HG02852 (cell line): ENCODE results near the gene VAMP4.

Experiments used
- ATAC-seq: cut with Tn5 transposase; IDR thresholded peaks from one replicate; pipeline ENCODE4 v1.9.1; 2021; ENCODE audit warnings: mild to moderate bottlenecking, moderate library complexity; ENCODE audit not compliant: unreplicated experiment

The VAMP4 gene

DNA sequence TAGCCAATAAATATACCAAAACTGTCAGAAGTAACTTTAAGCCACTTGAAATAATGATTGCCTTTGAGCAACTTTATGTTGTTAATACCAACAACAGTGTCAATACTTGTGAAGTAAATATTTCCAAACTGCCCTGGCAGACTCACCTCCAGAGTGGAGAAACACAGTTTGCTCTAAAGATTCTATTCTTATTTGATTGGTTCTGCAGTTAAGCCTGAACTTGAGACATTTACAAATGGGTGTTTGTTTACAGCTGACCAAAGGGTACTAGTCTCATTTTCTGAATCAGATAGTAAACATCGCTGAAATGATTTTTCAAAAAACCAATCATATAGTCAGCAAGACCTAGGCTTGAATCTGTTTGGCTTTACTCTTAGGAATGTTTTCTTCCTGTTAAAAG is 88.1 kb downstream of the VAMP4 start:
- ATAC-seq, result no peak

- ATAC-seq, result no peak
Measured at GRCh38 chr1:171652234-171652822, 89.5 kb downstream of the VAMP4 start, which contains the start of gene MYOC. MYOC (minus strand) TSS chr1:171652688; CDS start chr1:171652611, 77 bp downstream.
